ENCODE measurements around the gene SPARCL1.

DNA sequence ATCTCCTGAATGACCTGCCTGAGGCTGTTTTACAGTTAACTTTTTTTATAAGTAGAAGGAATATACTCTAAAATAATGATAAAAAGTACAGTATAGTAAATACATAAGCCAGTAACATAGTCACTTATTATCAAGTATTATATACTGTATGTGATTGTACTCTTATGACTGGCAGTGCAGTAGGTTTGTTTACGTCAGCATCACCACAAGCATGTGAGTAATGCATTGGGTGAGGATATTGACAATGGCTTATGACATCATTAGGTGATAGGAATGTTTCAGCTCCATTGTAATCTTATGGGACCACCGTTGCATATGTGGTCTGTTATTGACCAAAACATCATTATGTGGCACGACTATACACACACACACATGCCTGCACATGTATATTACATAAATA, 86.3 kb downstream of the SPARCL1 start:
- TF ChIP-seq, protein P1, sequence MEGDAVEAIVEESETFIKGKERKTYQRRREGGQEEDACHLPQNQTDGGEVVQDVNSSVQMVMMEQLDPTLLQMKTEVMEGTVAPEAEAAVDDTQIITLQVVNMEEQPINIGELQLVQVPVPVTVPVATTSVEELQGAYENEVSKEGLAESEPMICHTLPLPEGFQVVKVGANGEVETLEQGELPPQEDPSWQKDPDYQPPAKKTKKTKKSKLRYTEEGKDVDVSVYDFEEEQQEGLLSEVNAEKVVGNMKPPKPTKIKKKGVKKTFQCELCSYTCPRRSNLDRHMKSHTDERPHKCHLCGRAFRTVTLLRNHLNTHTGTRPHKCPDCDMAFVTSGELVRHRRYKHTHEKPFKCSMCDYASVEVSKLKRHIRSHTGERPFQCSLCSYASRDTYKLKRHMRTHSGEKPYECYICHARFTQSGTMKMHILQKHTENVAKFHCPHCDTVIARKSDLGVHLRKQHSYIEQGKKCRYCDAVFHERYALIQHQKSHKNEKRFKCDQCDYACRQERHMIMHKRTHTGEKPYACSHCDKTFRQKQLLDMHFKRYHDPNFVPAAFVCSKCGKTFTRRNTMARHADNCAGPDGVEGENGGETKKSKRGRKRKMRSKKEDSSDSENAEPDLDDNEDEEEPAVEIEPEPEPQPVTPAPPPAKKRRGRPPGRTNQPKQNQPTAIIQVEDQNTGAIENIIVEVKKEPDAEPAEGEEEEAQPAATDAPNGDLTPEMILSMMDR (IDR thresholded peaks at IDR 0.05), result no peak
- no peak for TF ChIP-seq EZH2 (IDR thresholded peaks at IDR 0.05; ENCODE audit: borderline replicate concordance, insufficient read depth, low read depth, low read length, poor library complexity, severe bottlenecking)

Measured in B cell (primary cell).